ENCODE measurements around the gene TSPAN18.

- no peak for TF ChIP-seq CTCF (IDR thresholded peaks at IDR 0.05 in 2 of 3, conservative IDR thresholded peaks at IDR 0.05 in 1 of 3; ENCODE audit: borderline replicate concordance in 1 of 3, insufficient read depth in 1 of 3, low read depth in 2 of 3, low read length in 2 of 3)
- no peak for TF ChIP-seq EZH2 (IDR thresholded peaks at IDR 0.05)
- TF ChIP-seq POLR2A (IDR thresholded peaks at IDR 0.05; ENCODE audit: borderline replicate concordance, extremely low read depth, insufficient read depth, insufficient read length), result no peak
- TF ChIP-seq ATF3 (IDR thresholded peaks at IDR 0.05), result no peak
- TF ChIP-seq EZH2phosphoT487 (IDR thresholded peaks at IDR 0.05; ENCODE audit: borderline replicate concordance), result no peak
- TF ChIP-seq CBX3 (IDR thresholded peaks at IDR 0.05; ENCODE audit: low read depth), result no peak
- TF ChIP-seq CEBPB (IDR thresholded peaks at IDR 0.05; ENCODE audit: low read depth), result no peak
- no peak for TF ChIP-seq SIN3A (IDR thresholded peaks at IDR 0.05; ENCODE audit: low read depth)
These were observed 69.2 kb downstream of the TSPAN18 start for GRCh38 chr11:44795803-44796535.

Data from HCT116 (cell line).